Measurements from ENCODE around the gene CFAP65. TPM values are rescaled to one million over a fixed set of nuclear protein-coding genes. Genes with fewer than 3 reads are reported as not detected.

Gene CFAP65
- total and polyA plus RNA-seq, 9 of the 15 experiments (the other 6 are each of a cell fraction or from before 2014, with no cell fraction given), result not detected

DNA sequence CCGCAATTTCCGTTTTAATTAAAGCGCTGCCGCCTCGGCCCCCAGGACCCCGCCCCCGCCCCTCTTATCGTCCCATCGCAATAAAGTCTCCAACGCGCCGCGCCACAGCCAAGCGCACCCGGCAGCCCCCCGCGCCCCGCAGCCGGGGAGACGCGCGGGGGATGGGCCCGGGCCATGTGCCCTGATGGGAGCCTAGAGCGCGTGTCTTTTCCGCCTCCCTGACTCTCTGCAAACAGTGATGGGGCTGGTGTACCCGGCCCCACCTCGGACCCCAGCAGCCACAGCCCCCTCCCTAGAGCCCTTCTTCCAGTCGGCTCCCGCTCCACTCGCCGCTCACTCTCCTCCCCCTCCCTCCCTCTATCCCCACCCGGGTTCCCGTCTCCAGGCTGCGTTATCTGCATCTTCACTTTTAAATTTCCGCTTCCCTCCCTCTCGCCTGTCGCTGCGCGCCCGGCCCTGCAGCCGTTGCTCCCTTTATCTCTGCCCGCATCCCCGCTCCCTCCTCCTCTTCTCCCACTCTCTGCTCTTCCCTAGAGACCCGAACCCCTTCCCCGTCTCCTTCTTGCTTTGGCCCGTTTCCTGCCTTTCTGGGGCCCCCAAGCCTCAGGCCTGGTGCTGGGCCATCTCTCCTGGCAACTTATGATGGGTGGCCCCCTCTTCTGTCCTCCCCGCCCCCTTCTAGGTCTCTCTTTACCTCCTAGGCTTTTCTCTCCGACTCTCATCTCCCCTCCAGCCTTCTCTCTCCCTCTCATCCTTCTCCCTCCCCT is 55.8 kb downstream of the CFAP65 start (continued):
- TF ChIP-seq ELF1 (tag; IDR thresholded peaks at IDR 0.05), result no peak
- TF ChIP-seq, protein P1, sequence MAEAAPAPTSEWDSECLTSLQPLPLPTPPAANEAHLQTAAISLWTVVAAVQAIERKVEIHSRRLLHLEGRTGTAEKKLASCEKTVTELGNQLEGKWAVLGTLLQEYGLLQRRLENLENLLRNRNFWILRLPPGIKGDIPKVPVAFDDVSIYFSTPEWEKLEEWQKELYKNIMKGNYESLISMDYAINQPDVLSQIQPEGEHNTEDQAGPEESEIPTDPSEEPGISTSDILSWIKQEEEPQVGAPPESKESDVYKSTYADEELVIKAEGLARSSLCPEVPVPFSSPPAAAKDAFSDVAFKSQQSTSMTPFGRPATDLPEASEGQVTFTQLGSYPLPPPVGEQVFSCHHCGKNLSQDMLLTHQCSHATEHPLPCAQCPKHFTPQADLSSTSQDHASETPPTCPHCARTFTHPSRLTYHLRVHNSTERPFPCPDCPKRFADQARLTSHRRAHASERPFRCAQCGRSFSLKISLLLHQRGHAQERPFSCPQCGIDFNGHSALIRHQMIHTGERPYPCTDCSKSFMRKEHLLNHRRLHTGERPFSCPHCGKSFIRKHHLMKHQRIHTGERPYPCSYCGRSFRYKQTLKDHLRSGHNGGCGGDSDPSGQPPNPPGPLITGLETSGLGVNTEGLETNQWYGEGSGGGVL (CRISPR knock-in tag; IDR thresholded peaks at IDR 0.05), result no peak
- no peak for TF ChIP-seq CHD1 (IDR thresholded peaks at IDR 0.05; ENCODE audit: low read length)
- TF ChIP-seq NR1H2 (CRISPR knock-in tag; IDR thresholded peaks at IDR 0.05), result no peak
- TF ChIP-seq MEIS2 (IDR thresholded peaks at IDR 0.05; ENCODE audit: partially characterized antibody), result no peak
- no peak for TF ChIP-seq KAT8 (IDR thresholded peaks at IDR 0.05; ENCODE audit: low read depth)
- TF ChIP-seq, protein P2, sequence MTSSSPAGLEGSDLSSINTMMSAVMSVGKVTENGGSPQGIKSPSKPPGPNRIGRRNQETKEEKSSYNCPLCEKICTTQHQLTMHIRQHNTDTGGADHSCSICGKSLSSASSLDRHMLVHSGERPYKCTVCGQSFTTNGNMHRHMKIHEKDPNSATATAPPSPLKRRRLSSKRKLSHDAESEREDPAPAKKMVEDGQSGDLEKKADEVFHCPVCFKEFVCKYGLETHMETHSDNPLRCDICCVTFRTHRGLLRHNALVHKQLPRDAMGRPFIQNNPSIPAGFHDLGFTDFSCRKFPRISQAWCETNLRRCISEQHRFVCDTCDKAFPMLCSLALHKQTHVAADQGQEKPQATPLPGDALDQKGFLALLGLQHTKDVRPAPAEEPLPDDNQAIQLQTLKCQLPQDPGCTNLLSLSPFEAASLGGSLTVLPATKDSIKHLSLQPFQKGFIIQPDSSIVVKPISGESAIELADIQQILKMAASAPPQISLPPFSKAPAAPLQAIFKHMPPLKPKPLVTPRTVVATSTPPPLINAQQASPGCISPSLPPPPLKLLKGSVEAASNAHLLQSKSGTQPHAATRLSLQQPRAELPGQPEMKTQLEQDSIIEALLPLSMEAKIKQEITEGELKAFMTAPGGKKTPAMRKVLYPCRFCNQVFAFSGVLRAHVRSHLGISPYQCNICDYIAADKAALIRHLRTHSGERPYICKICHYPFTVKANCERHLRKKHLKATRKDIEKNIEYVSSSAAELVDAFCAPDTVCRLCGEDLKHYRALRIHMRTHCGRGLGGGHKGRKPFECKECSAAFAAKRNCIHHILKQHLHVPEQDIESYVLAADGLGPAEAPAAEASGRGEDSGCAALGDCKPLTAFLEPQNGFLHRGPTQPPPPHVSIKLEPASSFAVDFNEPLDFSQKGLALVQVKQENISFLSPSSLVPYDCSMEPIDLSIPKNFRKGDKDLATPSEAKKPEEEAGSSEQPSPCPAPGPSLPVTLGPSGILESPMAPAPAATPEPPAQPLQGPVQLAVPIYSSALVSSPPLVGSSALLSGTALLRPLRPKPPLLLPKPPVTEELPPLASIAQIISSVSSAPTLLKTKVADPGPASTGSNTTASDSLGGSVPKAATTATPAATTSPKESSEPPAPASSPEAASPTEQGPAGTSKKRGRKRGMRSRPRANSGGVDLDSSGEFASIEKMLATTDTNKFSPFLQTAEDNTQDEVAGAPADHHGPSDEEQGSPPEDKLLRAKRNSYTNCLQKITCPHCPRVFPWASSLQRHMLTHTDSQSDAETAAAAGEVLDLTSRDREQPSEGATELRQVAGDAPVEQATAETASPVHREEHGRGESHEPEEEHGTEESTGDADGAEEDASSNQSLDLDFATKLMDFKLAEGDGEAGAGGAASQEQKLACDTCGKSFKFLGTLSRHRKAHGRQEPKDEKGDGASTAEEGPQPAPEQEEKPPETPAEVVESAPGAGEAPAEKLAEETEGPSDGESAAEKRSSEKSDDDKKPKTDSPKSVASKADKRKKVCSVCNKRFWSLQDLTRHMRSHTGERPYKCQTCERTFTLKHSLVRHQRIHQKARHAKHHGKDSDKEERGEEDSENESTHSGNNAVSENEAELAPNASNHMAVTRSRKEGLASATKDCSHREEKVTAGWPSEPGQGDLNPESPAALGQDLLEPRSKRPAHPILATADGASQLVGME (CRISPR knock-in tag; IDR thresholded peaks at IDR 0.05), result 0 out of 2 replicates have a peak, but pooled peaks have one; percentile 36
- no peak for TF ChIP-seq POLR3G (IDR thresholded peaks at IDR 0.05; ENCODE audit: extremely low read depth, insufficient read length, insufficient replicate concordance)
- TF ChIP-seq HSF4 (CRISPR knock-in tag; IDR thresholded peaks at IDR 0.05; ENCODE audit: borderline replicate concordance), result no peak
- TF ChIP-seq SMARCB1 (IDR thresholded peaks at IDR 0.05; ENCODE audit: insufficient read length, low read depth), result no peak
- no peak for TF ChIP-seq ZFPM2 (CRISPR knock-in tag; IDR thresholded peaks at IDR 0.05)
- TF ChIP-seq BCL6 (CRISPR knock-in tag; IDR thresholded peaks at IDR 0.05), result no peak
- no peak for TF ChIP-seq ZNF146 (CRISPR knock-in tag; IDR thresholded peaks at IDR 0.05; ENCODE audit: unreplicated experiment)
- no peak for TF ChIP-seq EGR1 (conservative IDR thresholded peaks at IDR 0.05)
- no peak for TF ChIP-seq SRSF1 (IDR thresholded peaks at IDR 0.05; ENCODE audit: low read depth, low read length)
- no peak for TF ChIP-seq ZNF507 (tag; conservative IDR thresholded peaks at IDR 0.05)
- no peak for TF ChIP-seq PHB (CRISPR knock-in tag; IDR thresholded peaks at IDR 0.05)
- no peak for TF ChIP-seq FUS (optimal IDR thresholded peaks at IDR 0.05; ENCODE audit: low read depth, low read length)
- TF ChIP-seq, protein P3, sequence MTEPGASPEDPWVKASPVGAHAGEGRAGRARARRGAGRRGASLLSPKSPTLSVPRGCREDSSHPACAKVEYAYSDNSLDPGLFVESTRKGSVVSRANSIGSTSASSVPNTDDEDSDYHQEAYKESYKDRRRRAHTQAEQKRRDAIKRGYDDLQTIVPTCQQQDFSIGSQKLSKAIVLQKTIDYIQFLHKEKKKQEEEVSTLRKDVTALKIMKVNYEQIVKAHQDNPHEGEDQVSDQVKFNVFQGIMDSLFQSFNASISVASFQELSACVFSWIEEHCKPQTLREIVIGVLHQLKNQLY (CRISPR knock-in tag; conservative IDR thresholded peaks at IDR 0.05), result no peak
- no peak for TF ChIP-seq CBFA2T2 (conservative IDR thresholded peaks at IDR 0.05)
- TF ChIP-seq, protein P4, sequence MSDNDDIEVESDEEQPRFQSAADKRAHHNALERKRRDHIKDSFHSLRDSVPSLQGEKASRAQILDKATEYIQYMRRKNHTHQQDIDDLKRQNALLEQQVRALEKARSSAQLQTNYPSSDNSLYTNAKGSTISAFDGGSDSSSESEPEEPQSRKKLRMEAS (CRISPR knock-in tag; IDR thresholded peaks at IDR 0.05), result peak; percentile 79

Measured in K562 (cell line).